ENCODE results near the gene CYP11A1.

The CYP11A1 gene

DNA sequence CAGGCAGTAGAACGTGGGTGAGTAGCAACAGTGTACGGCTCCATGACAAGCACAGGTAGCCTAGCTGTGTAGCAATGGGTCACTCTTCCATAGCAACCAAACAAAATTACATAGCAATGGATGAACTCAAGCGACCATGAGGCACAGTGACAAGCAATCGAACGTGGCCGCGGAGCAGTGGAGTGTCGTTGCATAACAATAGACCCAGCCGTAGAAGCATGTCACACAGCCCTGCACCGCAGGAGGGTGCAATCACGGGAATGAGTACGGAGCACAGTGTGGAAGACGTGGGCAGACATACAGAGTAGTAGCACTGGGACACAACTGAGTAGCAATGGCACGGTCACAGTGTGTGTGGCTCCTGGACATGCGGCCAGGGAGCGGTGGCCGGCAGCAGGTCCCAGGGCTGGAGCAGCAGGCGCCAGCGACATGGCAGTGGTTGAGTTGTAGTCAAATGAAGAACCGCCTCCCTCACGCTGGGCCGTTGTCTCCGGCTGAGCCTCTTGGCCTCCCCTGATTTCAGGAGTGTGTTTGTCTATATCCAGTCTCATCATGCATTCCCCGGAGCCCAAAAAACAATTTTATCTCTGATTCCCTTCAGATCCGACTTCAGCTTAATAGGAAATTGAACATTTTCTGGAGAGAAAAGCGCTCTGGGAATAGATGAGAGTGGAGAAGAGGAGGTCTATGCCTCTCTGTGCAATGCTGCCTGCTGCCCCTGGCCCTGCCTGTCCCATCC, 67.2 kb downstream of the CYP11A1 start:
- DNase-seq, result no peak

GRCh38 chr15:74297887-74298286, 69.6 kb downstream of the CYP11A1 start:
- DNase-seq, result peak; percentile 0

GRCh38 chr15:74295800-74296199, 71.6 kb downstream of the CYP11A1 start:
- no peak for DNase-seq

- no peak for DNase-seq
These were observed 73.4 kb downstream of the CYP11A1 start for GRCh38 chr15:74294010-74294409.

DNA sequence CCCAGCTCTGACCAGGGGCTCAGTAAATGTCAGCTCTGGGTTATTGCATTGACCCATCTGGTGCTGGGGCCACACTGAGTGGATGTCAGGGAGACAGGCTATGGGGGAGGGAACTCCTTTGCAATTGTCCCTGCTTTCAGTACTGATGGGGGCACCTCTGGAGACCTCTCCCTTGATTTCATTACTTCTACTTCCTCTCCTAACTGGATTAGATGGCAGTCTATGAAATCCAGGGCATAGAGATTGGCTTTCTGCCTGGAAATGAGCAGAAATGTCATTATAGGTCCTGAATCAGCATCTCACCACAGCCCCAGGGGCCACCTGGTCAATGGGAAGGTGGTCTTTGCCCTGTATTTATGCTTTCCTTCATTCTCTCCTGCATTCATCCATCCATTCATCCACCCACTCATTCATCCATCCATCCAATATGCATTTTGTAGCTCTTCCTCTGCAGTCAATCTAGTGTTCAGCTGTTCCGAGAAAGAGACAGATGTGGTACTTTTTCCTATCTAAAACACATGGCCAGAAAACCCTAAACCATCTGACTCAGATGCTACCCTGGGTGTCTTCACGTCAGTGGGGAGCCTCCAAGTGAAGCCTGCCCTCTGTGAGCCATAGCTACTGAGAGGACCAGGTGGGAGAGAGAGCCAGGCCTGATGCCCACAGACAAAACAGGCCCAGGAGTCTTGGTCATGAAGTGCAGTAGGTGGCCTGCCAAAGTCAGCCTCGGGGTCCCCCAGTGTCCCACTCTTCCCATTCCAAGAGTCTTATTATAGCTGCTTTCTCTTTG, 74.2 kb downstream of the CYP11A1 start:
- DNase-seq, result no peak

DNA sequence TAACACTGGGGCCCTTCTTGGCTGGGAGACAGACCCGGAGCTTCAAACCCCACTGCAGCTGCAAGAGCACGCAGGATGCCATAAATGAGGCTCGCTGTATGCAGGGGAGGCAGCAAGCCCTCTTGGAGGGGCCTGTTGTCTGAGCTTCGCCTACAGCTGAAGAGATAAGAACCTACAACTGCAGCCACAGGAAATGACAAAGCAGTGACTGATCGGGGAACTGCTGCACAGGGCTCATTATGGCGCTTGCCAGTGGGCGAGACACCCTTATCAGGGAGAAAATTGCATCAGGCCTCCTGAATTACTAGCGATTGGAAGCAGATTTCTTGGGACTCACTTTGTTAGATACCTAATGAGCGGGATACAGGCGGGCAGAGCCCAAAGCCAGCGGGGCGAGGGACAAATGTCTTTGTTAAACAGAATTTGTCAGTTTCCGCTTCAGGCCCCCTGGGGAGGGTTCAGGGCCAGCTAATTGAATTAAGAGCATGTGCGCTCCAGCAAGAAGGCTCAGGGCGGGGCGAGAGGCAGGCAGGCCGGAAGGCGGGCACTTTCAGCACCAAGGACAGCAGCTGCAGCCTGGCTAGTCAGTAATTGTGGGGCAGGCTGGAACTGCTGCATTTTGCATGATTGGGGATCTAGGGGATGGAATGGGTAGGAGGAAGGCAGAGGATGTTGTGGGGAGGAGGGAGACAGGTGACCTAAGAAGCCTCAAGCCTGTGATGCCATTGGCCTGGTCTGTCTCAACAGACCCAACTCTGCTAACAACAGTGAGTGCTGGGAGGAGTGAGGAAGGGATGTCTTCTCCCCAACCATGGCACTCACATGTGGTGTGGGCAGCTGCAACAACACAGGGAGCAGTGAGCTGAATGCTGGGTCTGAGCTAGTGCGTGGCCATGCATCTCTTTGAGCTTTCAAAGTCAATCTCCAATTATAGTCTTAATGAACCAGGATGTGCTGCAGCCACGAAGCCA, 76.1 kb downstream of the CYP11A1 start:
- DNase-seq, result peak; percentile 70

DNA sequence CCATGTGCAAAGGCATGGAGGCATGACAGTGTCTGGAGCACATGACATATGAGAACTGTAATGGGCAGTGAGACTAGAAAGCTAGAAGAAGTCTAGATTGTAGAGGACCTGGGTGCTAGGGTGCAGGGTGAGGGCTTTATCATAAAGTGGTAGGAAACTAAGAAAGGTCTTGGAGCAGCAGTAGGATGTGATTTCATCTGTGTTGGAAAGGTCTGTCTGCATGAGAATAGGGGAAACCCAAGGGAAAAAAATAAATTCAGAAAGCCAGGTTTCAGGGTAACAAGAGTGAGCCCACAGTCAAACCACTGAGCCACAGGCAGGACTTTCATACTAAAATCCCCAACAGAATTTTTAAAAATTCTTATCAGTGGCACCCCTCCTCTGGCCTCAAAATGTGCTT, 76.8 kb downstream of the CYP11A1 start:
- no peak for DNase-seq

DNA sequence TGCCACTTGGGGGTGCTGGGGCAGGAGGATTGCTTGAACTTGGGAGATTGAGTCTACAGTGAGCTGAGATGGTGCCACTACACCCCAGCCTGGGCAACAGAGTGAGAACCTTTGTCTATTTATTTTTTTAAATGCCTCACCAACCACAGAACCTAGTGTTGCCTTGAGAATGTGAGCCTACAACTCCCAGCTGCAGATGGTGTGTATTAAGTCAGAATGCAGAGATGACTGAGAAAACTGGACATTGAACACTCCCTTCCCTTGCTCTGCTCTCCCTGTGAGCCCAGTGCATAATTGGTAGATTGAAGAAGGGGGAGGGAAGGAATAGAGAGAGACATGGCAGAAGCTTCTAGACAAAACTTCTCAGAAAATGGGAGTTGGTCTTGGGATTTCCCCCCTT, 77.8 kb downstream of the CYP11A1 start:
- no peak for DNase-seq

Data from right kidney (tissue), 1 donor.